HCT116 (cell line): Measurements from ENCODE around the gene NHLRC4. TPM values are rescaled to one million over a fixed set of nuclear protein-coding genes. Genes with fewer than 3 reads are reported as not detected.

ENCODE experiments used
- ATAC-seq: fragments of 200-7000 bp; cut with Tn5 transposase; 2 replicates; pipeline ENCODE4 v1.9.1; 2020; ENCODE audit warnings: mild to moderate bottlenecking, moderate library complexity
- BruUV-seq: library from RNA; stranded (reverse); fragments of 400-500 nt; replicated peaks from 2 replicates; lab custom pipeline; 2021; lab: Mats Ljungman, UMichigan
- CTCF ChIA-PET: fragments of 300-600 bp; sonication (Branson Sonifier 250); formaldehyde crosslinking; loops from one replicate; lab custom pipeline; 2021; ENCODE audit warnings: antibody characterized with exemption; lab: Charles Lee
- POLR2A ChIA-PET: fragments of 300-600, 350-600 bp; sonication (Branson Sonifier 250); formaldehyde crosslinking; loops from one replicate; lab custom pipeline; 2021; ENCODE audit warnings: antibody characterized with exemption; lab: Charles Lee
- RAD21 ChIA-PET, 2 experiments: fragments of 300-600 bp; sonication (Branson Sonifier 250); formaldehyde crosslinking; loops; one replicate each; lab custom pipeline; 2023; ENCODE audit warnings: low total read pairs in 2 of 2; ENCODE audit not compliant: uncharacterized antibody in 2 of 2, unreplicated experiment in 2 of 2, low non-redundant PET in 1 of 2; lab: Charles Lee
- DNase-seq: peaks from one replicate; pipeline ENCODE4 v3.0.0-alpha.2; 2010; ENCODE audit warnings: low read depth, low spot score
- H2AFZ ChIP-seq: fragments of 200-600 bp; shearing (Covaris generic), sonication (generic); 2 replicates; pipeline ENCODE4 v1.6.1; 2017; ENCODE audit warnings: low read depth, mixed run types, mixed read lengths, antibody characterized with exemption, low read length; ENCODE audit not compliant: poor library complexity, severe bottlenecking
- H3K27ac ChIP-seq: 2 replicates; pipeline ENCODE4 v1.5.1; 2012; ENCODE audit warnings: low read depth, low read length
- H3K27me3 ChIP-seq: fragments of 200-600 bp; sonication (generic); 2 replicates; pipeline ENCODE4 v1.6.1; 2016; ENCODE audit warnings: mixed run types, low read length, mixed read lengths; ENCODE audit not compliant: insufficient read depth
- H3K36me3 ChIP-seq, 2 experiments: fragments of 200-500 bp in 1 of 2; fragments of 200-600 bp in 1 of 2; sonication (Bioruptor generic) in 1 of 2; sonication (generic) in 1 of 2; 2 replicates each; pipeline versions ENCODE4 v1.5.1 to v1.6.1; 2014 to 2016; ENCODE audit warnings: low read length in 2 of 2, inconsistent platforms in 1 of 2, mixed read lengths in 1 of 2, mixed run types in 1 of 2; ENCODE audit not compliant: insufficient read depth in 2 of 2, control insufficient read depth in 1 of 2
- H3K4me1 ChIP-seq, 2 experiments: fragments of 200-600 bp in 1 of 2; sonication (generic) in 1 of 2; 2 replicates each; pipeline versions ENCODE4 v1.5.1 to v1.6.1; 2012 to 2017; ENCODE audit warnings: low read length in 2 of 2, inconsistent platforms in 1 of 2, mild to moderate bottlenecking in 1 of 2, mixed read lengths in 1 of 2, mixed run types in 1 of 2, moderate library complexity in 1 of 2; ENCODE audit not compliant: insufficient read depth in 2 of 2, control insufficient read depth in 1 of 2
- H3K4me2 ChIP-seq: fragments of 200-600 bp; sonication (generic); 2 replicates; pipeline ENCODE4 v1.6.1; 2017; ENCODE audit warnings: mixed run types, low read length, mixed read lengths
- H3K4me3 ChIP-seq, 2 experiments: fragments of 200-600 bp in 1 of 2; sonication (generic) in 1 of 2; replicated peaks in 1 of 2; 2 replicates each; pipeline ENCODE4 v1.5.1; 2011 to 2016; ENCODE audit warnings: low read length in 2 of 2, control low read depth in 1 of 2, low read depth in 1 of 2, mild to moderate bottlenecking in 1 of 2, mixed read lengths in 1 of 2, mixed run types in 1 of 2
- H3K79me2 ChIP-seq: fragments of 200-600 bp; sonication (generic); 2 replicates; pipeline ENCODE4 v1.6.1; 2017; ENCODE audit warnings: mild to moderate bottlenecking, mixed run types, low read length, moderate library complexity, mixed read lengths; ENCODE audit not compliant: insufficient read depth
- H3K9ac ChIP-seq: fragments of 200-600 bp; sonication (generic); 2 replicates; pipeline ENCODE4 v1.6.1; 2016; ENCODE audit warnings: low read length, mixed read lengths
- H3K9me2 ChIP-seq: fragments of 200-600 bp; sonication (generic), shearing (Covaris generic); 2 replicates; pipeline ENCODE4 v1.6.1; 2017; ENCODE audit warnings: mixed run types, mild to moderate bottlenecking, moderate library complexity; ENCODE audit not compliant: insufficient read depth
- H3K9me3 ChIP-seq, 2 experiments: fragments of 200-500 bp in 1 of 2; fragments of 200-600 bp in 1 of 2; sonication (Bioruptor generic) in 1 of 2; sonication (generic) in 1 of 2; 2 replicates each; pipeline ENCODE4 v1.6.1; 2014 to 2017; ENCODE audit warnings: low read length in 2 of 2, mixed read lengths in 2 of 2, inconsistent platforms in 1 of 2, low read depth in 1 of 2, mild to moderate bottlenecking in 1 of 2, mixed run types in 1 of 2, moderate library complexity in 1 of 2; ENCODE audit not compliant: control insufficient read depth in 1 of 2, insufficient read depth in 1 of 2
- H4K20me1 ChIP-seq: fragments of 200-600 bp; sonication (generic), shearing (Covaris generic); 2 replicates; pipeline ENCODE4 v1.6.1; 2017; ENCODE audit warnings: mixed run types, mild to moderate bottlenecking, moderate library complexity; ENCODE audit not compliant: insufficient read depth
- CBX3 ChIP-seq: IDR thresholded peaks from 2 replicates; pipeline ENCODE4 v1.6.1; 2012; ENCODE audit warnings: low read depth
- EGR1 ChIP-seq: IDR thresholded peaks from 2 replicates; pipeline ENCODE4 v1.6.1; 2012; ENCODE audit warnings: low read depth
- JUND ChIP-seq: IDR thresholded peaks from 2 replicates; pipeline ENCODE4 v1.6.1; 2012
- POLR2A ChIP-seq: IDR thresholded peaks from 2 replicates; pipeline ENCODE4 v1.7.0; 2011; ENCODE audit warnings: borderline replicate concordance; ENCODE audit not compliant: insufficient read depth, insufficient read length; ENCODE audit errors: extremely low read depth
- RAD21 ChIP-seq: IDR thresholded peaks from 2 replicates; pipeline ENCODE4 v1.6.1; 2012; ENCODE audit warnings: low read depth, mild to moderate bottlenecking
- YY1 ChIP-seq: IDR thresholded peaks from 2 replicates; pipeline ENCODE4 v1.6.1; 2011; ENCODE audit warnings: low read length, low read depth, moderate library complexity, mild to moderate bottlenecking; ENCODE audit not compliant: insufficient replicate concordance; ENCODE audit errors: extremely low read depth
- ZNF274 ChIP-seq: fragments of 200-500 bp; sonication (Bioruptor generic); IDR thresholded peaks from 2 replicates; pipeline ENCODE4 v1.6.1; 2014; ENCODE audit warnings: mild to moderate bottlenecking, low read depth, low read length, inconsistent platforms
- intact Hi-C: fragments of 100-400 bp; cut with micrococcal nuclease; formaldehyde crosslinking; loops from 2 replicates; pipeline ENCODE4 v1.10.0; 2022
- total RNA-seq: library from RNA; stranded (reverse); gene quantifications from one replicate; pipeline ENCODE4 v1.2.1, GENCODE V29; 2021; ENCODE audit not compliant: unreplicated experiment
- TF ChIP-seq, protein P1 (sequence below), 3 experiments: fragments of 200-600 bp in 1 of 3; sonication (generic) in 1 of 3; IDR thresholded peaks in 2 of 3; conservative IDR thresholded peaks in 1 of 3; 2 replicates each; pipeline ENCODE4 v1.5.1; 2012 to 2017; ENCODE audit warnings: low read depth in 2 of 3, low read length in 2 of 3, antibody characterized with exemption in 1 of 3, borderline replicate concordance in 1 of 3, control low read depth in 1 of 3, mild to moderate bottlenecking in 1 of 3, mixed read lengths in 1 of 3, mixed run types in 1 of 3, moderate library complexity in 1 of 3; ENCODE audit not compliant: insufficient read depth in 1 of 3

NHLRC4 gene
- total RNA-seq, 1 experiment from 2014 or later = 0.22 TPM

GRCh38 chr16:582218-582613 is 15.4 kb downstream of the NHLRC4 start:
- Histone ChIP-seq H3K27ac (no peak overlapping the region), H3K36me3 (no peaks in the 10 kb centered on the region), H3K79me2 (no peaks in the 10 kb centered on the region), H3K9ac (no peak overlapping the region), H3K9me2 (no peaks in the 10 kb centered on the region), H2AFZ (no peak overlapping the region), H4K20me1 (no peaks in the 10 kb centered on the region), H3K27me3 (no peaks in the 10 kb centered on the region), H3K4me2 (no peak overlapping the region), H3K9me3 (no peaks in the 10 kb centered on the region), H3K4me1 (peaks cover 2 to 6% of the 10 kb centered on the region in 2 experiments; a peak in 2 of 4 replicates), H3K4me3 (no peak overlapping the region)
- RAD21 ChIA-PET = no interaction called here
- intact Hi-C loops = no loop called here
- DNase-seq (no peak), ATAC-seq (no peak)
- POLR2A ChIA-PET = no interaction called here
- CTCF ChIA-PET = no interaction called here
- BruUV-seq = no TSS peak
- TF ChIP-seq YY1 (no peak), EGR1 (no peak), ZNF274 (no peak), CBX3 (no peak), POLR2A (no peak), JUND (no peak), RAD21 (no peak)
- TF ChIP-seq, protein P1, sequence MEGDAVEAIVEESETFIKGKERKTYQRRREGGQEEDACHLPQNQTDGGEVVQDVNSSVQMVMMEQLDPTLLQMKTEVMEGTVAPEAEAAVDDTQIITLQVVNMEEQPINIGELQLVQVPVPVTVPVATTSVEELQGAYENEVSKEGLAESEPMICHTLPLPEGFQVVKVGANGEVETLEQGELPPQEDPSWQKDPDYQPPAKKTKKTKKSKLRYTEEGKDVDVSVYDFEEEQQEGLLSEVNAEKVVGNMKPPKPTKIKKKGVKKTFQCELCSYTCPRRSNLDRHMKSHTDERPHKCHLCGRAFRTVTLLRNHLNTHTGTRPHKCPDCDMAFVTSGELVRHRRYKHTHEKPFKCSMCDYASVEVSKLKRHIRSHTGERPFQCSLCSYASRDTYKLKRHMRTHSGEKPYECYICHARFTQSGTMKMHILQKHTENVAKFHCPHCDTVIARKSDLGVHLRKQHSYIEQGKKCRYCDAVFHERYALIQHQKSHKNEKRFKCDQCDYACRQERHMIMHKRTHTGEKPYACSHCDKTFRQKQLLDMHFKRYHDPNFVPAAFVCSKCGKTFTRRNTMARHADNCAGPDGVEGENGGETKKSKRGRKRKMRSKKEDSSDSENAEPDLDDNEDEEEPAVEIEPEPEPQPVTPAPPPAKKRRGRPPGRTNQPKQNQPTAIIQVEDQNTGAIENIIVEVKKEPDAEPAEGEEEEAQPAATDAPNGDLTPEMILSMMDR (IDR thresholded peaks at IDR 0.05 in 2 of 3, conservative IDR thresholded peaks at IDR 0.05 in 1 of 3; ENCODE audit: borderline replicate concordance in 1 of 3, insufficient read depth in 1 of 3, low read depth in 2 of 3, low read length in 2 of 3) = no peak
